Measurements from ENCODE around the gene CYB561D1.
A peak's percentile ranks its signal among the peaks of the same experiment; 100 is the strongest.

Gene CYB561D1

GRCh38 chr1:109481646-109482045 is 12.2 kb upstream of the CYB561D1 start:
- no peak for DNase-seq (ENCODE audit: low read depth)

- no peak for DNase-seq (ENCODE audit: low read depth)
Measured at GRCh38 chr1:109482242-109482641, 11.7 kb upstream of the CYB561D1 start.

GRCh38 chr1:109482791-109483671 is 10.9 kb upstream of the CYB561D1 start:
- no peak for DNase-seq (ENCODE audit: low read depth)

- DNase-seq (ENCODE audit: low read depth) = peak; percentile 92
Measured at GRCh38 chr1:109483672-109484518, 10.0 kb upstream of the CYB561D1 start, which contains the start of gene ATXN7L2. TSS of gene ATXN7L2 (plus strand) at chr1:109483905. CDS start at chr1:109483954, 49 bp downstream.

GRCh38 chr1:109484519-109484975 is 9.3 kb upstream of the CYB561D1 start:
- peak; percentile 27 for DNase-seq (ENCODE audit: low read depth)

GRCh38 chr1:109485001-109485400 is 8.9 kb upstream of the CYB561D1 start:
- peak; percentile 24 for DNase-seq (ENCODE audit: low read depth)

GRCh38 chr1:109487261-109487660 is 6.6 kb upstream of the CYB561D1 start:
- no peak for DNase-seq (ENCODE audit: low read depth)

- no peak for DNase-seq (ENCODE audit: low read depth)
Measured at GRCh38 chr1:109488201-109488600, 5.7 kb upstream of the CYB561D1 start.

GRCh38 chr1:109488696-109489095 is 5.2 kb upstream of the CYB561D1 start:
- DNase-seq (ENCODE audit: low read depth) = no peak

GRCh38 chr1:109490029-109490933 is 3.6 kb upstream of the CYB561D1 start:
- peak; percentile 76 for DNase-seq (ENCODE audit: low read depth)

- DNase-seq (ENCODE audit: low read depth) = no peak
Measured at GRCh38 chr1:109490934-109491302, 3.0 kb upstream of the CYB561D1 start.

GRCh38 chr1:109491372-109491771 is 2.5 kb upstream of the CYB561D1 start:
- DNase-seq (ENCODE audit: low read depth) = no peak

- DNase-seq (ENCODE audit: low read depth) = peak; percentile 26
Measured at GRCh38 chr1:109492779-109493178, 1.1 kb upstream of the CYB561D1 start.

GRCh38 chr1:109493227-109493626 is 667 bp upstream of the CYB561D1 start:
- DNase-seq (ENCODE audit: low read depth) = peak; percentile 36

- DNase-seq (ENCODE audit: low read depth) = no peak
Measured at GRCh38 chr1:109495738-109496137, 1.8 kb downstream of the CYB561D1 start.

- DNase-seq (ENCODE audit: low read depth) = no peak
Measured at GRCh38 chr1:109497449-109498160, 3.7 kb downstream of the CYB561D1 start.

GRCh38 chr1:109498161-109498801 is 4.4 kb downstream of the CYB561D1 start:
- peak; percentile 62 for DNase-seq (ENCODE audit: low read depth)

- no peak for DNase-seq (ENCODE audit: low read depth)
Measured at GRCh38 chr1:109499081-109499480, 5.2 kb downstream of the CYB561D1 start.

GRCh38 chr1:109499661-109500536 is 6.0 kb downstream of the CYB561D1 start:
- DNase-seq (ENCODE audit: low read depth) = peak; percentile 88
